LNCAP (cell line): Measurements from ENCODE around the gene PDLIM3.

ENCODE experiments used
- TF ChIP-seq, protein P1 (sequence below): fragments of 450-650 bp; IDR thresholded peaks from 2 replicates; pipeline ENCODE4 v1.5.1; 2017; ENCODE audit warnings: mild to moderate bottlenecking

Gene PDLIM3

DNA sequence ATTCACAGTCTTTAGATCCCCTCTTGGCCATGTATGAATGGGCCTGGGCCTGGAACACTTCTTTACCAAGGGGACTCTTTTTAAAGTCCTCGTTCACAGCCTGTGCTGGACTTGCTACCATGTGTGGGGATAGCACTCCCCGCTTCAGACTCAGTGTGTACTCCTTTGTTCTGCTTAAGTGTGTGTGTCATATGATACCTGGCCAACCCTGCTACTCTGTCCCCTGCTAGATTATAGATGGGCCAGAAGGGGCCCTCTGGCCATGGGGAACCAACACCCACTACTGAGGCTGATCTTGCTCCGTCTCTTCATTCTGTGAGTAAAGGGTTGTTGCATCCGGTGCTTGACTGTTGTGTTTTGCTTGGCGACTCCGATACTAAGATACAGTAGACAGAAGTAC, 71.8 kb downstream of the PDLIM3 start:
- TF ChIP-seq, protein P1, sequence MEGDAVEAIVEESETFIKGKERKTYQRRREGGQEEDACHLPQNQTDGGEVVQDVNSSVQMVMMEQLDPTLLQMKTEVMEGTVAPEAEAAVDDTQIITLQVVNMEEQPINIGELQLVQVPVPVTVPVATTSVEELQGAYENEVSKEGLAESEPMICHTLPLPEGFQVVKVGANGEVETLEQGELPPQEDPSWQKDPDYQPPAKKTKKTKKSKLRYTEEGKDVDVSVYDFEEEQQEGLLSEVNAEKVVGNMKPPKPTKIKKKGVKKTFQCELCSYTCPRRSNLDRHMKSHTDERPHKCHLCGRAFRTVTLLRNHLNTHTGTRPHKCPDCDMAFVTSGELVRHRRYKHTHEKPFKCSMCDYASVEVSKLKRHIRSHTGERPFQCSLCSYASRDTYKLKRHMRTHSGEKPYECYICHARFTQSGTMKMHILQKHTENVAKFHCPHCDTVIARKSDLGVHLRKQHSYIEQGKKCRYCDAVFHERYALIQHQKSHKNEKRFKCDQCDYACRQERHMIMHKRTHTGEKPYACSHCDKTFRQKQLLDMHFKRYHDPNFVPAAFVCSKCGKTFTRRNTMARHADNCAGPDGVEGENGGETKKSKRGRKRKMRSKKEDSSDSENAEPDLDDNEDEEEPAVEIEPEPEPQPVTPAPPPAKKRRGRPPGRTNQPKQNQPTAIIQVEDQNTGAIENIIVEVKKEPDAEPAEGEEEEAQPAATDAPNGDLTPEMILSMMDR = no peak

DNA sequence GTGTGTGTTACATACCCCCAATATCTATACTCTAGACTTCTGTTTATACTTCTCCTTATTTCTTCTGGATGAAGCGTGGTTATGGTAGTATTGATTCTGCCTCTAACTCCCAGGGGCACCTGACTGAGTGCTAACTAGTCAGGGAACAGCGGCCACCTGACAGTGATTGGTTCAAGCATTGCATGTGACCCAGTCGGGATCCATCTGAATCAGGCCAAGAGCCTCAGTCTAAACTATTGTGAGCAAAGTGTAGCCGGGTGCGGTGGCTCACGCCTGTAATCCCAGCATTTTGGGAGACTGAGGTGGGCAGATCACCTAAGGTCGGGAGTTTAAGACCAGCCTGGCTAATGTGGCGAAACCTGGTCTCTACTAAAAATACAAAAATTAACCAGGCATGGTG, 73.7 kb downstream of the PDLIM3 start:
- TF ChIP-seq, protein P1 = no peak

DNA sequence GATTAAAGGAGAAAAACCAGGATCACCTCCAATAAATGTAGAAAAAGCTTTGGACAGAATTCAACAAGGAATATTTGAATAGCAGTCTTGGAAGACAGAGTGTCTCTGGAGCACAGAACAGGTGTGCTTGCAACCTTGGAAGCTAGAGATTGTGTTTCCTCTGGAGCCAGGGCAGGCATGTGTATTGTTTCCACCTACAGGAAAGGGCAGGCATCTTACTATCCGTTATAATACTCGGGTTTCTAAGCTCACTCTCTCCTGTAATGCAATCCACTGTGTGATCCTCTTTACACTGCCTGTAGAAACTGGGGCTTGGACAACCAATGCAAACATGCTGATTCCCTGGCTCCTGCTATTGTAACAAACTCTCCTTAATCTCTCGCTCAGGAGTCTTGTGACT, 78.2 kb downstream of the PDLIM3 start:
- TF ChIP-seq, protein P1 = no peak

DNA sequence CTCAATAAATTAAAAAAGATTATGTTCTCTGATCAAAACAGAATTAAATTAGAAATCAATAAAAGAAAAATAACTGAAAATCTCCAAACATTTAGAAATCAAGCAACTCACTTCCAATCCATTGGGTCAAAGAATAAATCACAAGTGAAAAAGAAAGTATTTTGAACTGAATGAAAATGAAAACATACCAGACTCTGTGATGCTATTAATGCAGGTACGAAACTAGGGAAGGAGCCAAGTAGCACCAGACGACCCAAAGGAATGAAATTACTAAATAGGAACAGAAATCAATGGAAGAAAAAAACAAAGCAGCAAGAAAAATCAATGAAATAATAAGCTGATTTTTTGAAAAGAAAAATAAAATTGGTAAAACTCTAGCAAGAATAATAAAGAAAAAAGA, 79.2 kb downstream of the PDLIM3 start:
- TF ChIP-seq, protein P1 = no peak
